HL-60 (cell line): ENCODE measurements around the gene EMC8.

Experiments used
- DNase-seq, 2 experiments: peaks; one replicate each; pipeline ENCODE4 v3.0.0-alpha.2; 2010 to 2020; ENCODE audit warnings: low read depth in 1 of 2, low spot score in 1 of 2
- H3K27ac ChIP-seq: fragments of 250-450 bp; sonication (Bioruptor Pico); replicated peaks from 2 replicates; pipeline ENCODE4 v1.5.1; 2020; ENCODE audit warnings: mild to moderate bottlenecking, moderate library complexity
- H3K27me3 ChIP-seq: fragments of 250-450 bp; sonication (Bioruptor Pico); 2 replicates; pipeline ENCODE4 v1.5.1; 2021; ENCODE audit warnings: mild to moderate bottlenecking, moderate library complexity; ENCODE audit not compliant: insufficient read depth, poor library complexity, severe bottlenecking
- H3K4me3 ChIP-seq: replicated peaks from 2 replicates; pipeline ENCODE4 v1.5.1; 2011; ENCODE audit warnings: mild to moderate bottlenecking, control low read depth, low read length; ENCODE audit not compliant: insufficient read depth
- CTCF ChIP-seq: IDR thresholded peaks from one replicate; pipeline ENCODE4 v1.5.1; 2011; ENCODE audit warnings: low read length, control low read depth, inconsistent platforms; ENCODE audit not compliant: insufficient read depth
- GABPA ChIP-seq: IDR thresholded peaks from 2 replicates; pipeline ENCODE4 v1.6.1; 2012; ENCODE audit warnings: low read depth
- POLR2AphosphoS5 ChIP-seq: IDR thresholded peaks from 2 replicates; pipeline ENCODE4 v1.6.1; 2012; ENCODE audit warnings: low read depth
- SPI1 ChIP-seq: IDR thresholded peaks from 2 replicates; pipeline ENCODE4 v1.6.1; 2012; ENCODE audit warnings: low read depth, mild to moderate bottlenecking, borderline replicate concordance
- TF ChIP-seq, protein P1 (sequence below): IDR thresholded peaks from 2 replicates; pipeline ENCODE4 v1.6.1; 2012; ENCODE audit warnings: low read depth; ENCODE audit not compliant: insufficient replicate concordance

The EMC8 gene

DNA sequence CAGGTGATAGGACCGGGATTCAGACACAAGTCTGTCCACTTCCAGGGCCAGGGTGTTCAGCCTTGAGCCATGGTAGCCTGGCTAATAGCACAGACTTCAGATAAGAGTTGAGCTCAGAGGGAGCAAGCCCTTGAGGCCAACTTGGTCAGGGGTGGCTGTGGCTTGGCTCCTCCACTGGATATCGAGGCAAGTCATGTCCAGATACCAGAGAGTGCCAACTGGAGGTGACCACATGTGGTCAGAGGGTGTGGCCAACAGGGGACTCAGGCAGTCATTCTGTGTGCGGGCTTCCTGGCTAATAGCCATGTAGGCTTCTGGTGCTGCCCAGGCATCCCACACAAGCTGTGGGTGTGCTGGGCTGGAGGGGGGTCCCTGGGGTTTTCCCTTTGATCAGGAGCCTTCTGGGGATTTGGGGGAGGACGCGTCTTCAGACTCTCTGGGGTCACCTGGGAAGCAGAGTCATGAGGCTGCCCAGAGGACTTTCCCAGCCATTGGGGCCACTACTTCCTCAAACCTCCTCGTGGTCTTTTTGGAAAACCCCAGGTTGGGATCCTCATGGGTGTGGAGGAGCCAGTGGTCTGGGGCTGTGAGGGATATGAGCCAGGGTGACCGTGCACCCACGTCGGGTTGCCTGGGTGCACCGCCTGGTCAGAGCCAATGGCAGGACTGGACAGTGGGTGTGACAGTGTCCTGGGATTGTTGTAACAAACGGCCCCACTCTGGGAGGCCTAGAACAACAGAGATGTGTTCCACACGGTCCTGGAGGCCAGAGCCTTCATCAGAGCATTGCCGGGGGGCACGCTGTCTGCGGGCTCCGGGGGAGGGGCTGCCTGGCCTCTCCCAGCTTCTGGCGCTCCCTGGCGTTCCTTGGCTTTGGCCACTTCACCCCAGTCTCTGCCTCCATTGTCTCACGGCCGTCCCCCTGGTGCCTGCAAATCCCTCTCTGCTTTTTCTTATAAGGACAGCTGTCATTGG, 25.1 kb upstream of the EMC8 start:
- DNase-seq, result no peak
- no peak for TF ChIP-seq SPI1
- TF ChIP-seq CTCF, result no peak
- TF ChIP-seq, protein P1, sequence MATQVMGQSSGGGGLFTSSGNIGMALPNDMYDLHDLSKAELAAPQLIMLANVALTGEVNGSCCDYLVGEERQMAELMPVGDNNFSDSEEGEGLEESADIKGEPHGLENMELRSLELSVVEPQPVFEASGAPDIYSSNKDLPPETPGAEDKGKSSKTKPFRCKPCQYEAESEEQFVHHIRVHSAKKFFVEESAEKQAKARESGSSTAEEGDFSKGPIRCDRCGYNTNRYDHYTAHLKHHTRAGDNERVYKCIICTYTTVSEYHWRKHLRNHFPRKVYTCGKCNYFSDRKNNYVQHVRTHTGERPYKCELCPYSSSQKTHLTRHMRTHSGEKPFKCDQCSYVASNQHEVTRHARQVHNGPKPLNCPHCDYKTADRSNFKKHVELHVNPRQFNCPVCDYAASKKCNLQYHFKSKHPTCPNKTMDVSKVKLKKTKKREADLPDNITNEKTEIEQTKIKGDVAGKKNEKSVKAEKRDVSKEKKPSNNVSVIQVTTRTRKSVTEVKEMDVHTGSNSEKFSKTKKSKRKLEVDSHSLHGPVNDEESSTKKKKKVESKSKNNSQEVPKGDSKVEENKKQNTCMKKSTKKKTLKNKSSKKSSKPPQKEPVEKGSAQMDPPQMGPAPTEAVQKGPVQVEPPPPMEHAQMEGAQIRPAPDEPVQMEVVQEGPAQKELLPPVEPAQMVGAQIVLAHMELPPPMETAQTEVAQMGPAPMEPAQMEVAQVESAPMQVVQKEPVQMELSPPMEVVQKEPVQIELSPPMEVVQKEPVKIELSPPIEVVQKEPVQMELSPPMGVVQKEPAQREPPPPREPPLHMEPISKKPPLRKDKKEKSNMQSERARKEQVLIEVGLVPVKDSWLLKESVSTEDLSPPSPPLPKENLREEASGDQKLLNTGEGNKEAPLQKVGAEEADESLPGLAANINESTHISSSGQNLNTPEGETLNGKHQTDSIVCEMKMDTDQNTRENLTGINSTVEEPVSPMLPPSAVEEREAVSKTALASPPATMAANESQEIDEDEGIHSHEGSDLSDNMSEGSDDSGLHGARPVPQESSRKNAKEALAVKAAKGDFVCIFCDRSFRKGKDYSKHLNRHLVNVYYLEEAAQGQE, result no peak
- no peak for TF ChIP-seq POLR2AphosphoS5
- TF ChIP-seq GABPA, result no peak
- H3K27ac ChIP-seq, result no peak overlapping the region
- H3K4me3 ChIP-seq, result no peak overlapping the region
- H3K27me3 ChIP-seq, result no peaks in the 10 kb centered on the region

DNA sequence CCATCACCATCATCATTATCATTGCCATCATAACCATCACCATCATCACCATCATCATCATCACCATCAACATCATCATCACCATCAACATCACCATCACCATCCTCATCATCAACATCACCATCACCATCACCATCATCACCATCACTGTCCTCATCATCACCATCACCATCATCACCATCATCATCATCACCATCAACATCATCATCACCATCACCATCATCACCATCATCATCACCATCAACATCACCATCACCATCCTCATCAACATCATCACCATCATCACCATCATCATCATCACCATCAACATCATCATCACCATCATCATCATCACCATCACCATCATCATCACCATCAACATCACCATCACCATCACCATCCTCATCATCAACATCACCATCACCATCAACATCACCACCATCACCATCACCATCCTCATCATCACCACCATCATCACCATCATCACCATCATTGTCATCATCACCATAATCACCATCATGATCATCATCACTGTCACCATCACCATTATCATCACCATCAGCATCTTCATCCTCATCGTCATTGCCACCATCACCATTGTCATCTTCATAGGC, 24.1 kb upstream of the EMC8 start:
- Histone ChIP-seq H3K27ac (no peak overlapping the region), H3K4me3 (no peak overlapping the region), H3K27me3 (no peaks in the 10 kb centered on the region)
- TF ChIP-seq CTCF, result no peak
- DNase-seq, result no peak

- Histone ChIP-seq H3K4me3 (no peak overlapping the region), H3K27ac (no peak overlapping the region), H3K27me3 (no peaks in the 10 kb centered on the region)
- TF ChIP-seq SPI1 (no peak), POLR2AphosphoS5 (no peak), GABPA (no peak), CTCF (no peak)
- TF ChIP-seq, protein P1, result no peak
- no peak for DNase-seq
These were observed 22.8 kb upstream of the EMC8 start for GRCh38 chr16:85822145-85822544.
